Bronchial smooth muscle cell (primary cell): ENCODE measurements around the gene STK17B. TPM values are rescaled to one million over a fixed set of nuclear protein-coding genes. Genes with fewer than 3 reads are reported as not detected.

ENCODE experiments used
- total RNA-seq: library from RNA; depleted of rRNA; stranded (reverse); fragments of >200 nt; gene quantifications from 2 replicates; pipeline ENCODE4 v1.2.1, GENCODE V29; 2014

Gene STK17B
- total RNA-seq: 10.9 and 20.0 TPM in 2 replicates

DNA sequence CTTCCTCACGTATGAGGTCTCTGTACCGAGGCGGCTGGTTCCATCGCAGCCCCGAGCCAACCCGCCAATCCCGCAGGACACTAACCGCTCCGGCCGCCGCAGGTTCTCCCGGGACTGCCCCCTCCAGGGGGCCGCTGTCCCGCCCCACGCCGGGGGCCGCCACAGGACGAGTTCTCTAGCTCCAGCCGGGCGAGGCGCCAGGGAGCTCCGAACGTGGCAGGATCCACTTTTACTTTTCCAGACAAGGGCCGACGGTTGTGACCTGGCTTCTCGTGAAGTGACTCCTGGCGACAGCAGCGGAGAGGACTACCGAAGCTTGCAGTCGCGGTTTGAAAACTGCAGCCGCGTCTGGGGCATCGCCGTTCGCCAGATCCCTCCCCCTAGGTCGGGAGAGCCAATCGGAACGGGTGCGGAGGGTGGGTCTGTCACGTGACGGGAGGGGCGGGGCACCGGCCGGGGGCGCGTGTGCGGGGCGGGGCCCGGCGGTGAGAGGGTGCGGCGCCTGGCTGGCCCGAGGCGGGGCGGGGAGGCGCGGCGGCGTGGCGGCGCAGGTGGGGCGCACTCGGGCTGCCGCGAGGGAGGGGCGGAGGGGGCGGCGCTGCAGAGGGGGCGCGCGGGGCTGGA, at the start of gene STK17B:
TSS of gene STK17B (minus strand) at position 331 of the 624 bp plus-strand sequence. CDS start 8,195 bp downstream, outside the sequence.

Other genes with a start within 250 kb of the STK17B start
- 0.94 and 1.6 TPM in 2 replicates for gene DNAH7, start 102.7 kb downstream of the STK17B start, total RNA-seq